NT2/D1 (cell line): ENCODE results near the gene ADO.

Experiments
- SUZ12 ChIP-seq: IDR thresholded peaks from 2 replicates; pipeline ENCODE4 v1.6.1; 2011; ENCODE audit not compliant: insufficient read length, insufficient read depth; ENCODE audit errors: extremely low read depth
- YY1 ChIP-seq: IDR thresholded peaks from 2 replicates; pipeline ENCODE4 v1.6.1; 2011; ENCODE audit not compliant: insufficient read length, insufficient read depth

DNA sequence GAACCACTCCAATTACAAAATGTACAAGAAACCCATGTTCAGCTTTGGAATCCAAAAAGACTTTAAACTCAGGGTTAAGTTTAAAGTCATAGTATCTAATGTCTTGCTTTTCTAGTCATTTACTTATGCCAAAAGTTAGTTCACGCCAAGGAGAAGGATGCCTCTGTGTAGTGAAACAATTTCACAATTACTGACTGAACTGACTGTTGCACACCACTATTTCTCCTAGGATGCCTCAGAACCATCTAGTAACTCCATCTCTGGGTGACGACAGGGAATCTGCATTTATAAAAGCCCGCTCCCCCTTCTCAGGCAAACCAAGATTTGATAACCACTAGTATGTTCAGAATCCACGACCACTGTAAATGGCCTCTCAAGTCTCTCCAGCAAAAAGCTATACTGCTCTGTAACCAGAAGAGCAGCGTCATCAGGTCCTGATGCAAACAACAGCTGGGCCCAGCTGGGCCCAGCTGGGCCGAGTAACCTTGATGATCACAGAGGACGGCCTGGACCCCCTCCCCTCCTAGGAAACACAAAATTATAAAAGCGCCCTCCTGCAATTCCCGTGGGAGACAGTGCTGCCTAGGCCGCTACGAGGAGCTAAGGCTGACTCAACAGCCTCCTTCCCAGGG is 680 bp upstream of the ADO start:
- TF ChIP-seq YY1 (no peak), SUZ12 (no peak)
